Mesenchymal stem cell (in vitro differentiated cells and primary cell): ENCODE results near the gene PIP4P1.

Experiments
- DNase-seq: peaks from one replicate; pipeline ENCODE4 v3.0.0-alpha.2; 2013
- H2AFZ ChIP-seq: one replicate; pipeline ENCODE4 v1.6.1; 2013; ENCODE audit warnings: low read depth, mild to moderate bottlenecking, control low read depth, inconsistent platforms, low read length, moderate library complexity
- H2AK5ac ChIP-seq: 2 replicates; pipeline ENCODE4 v1.6.1; 2013; ENCODE audit warnings: low read length, moderate library complexity, mild to moderate bottlenecking, inconsistent platforms; ENCODE audit not compliant: severe bottlenecking
- H2BK120ac ChIP-seq: one replicate; pipeline ENCODE4 v1.6.1; 2013; ENCODE audit warnings: low read depth, mild to moderate bottlenecking, inconsistent platforms, low read length, moderate library complexity
- H2BK12ac ChIP-seq, 2 experiments: one replicate each; pipeline ENCODE4 v1.6.1; 2013; ENCODE audit warnings: inconsistent platforms in 2 of 2, low read length in 2 of 2, mild to moderate bottlenecking in 2 of 2, moderate library complexity in 2 of 2, control low read depth in 1 of 2
- H2BK15ac ChIP-seq: one replicate; pipeline ENCODE4 v1.6.1; 2013; ENCODE audit warnings: mild to moderate bottlenecking, low read depth, inconsistent platforms; ENCODE audit not compliant: poor library complexity, severe bottlenecking
- H2BK5ac ChIP-seq: 2 replicates; pipeline ENCODE4 v1.6.1; 2013; ENCODE audit warnings: low read depth, mild to moderate bottlenecking, low read length, control low read depth, inconsistent platforms; ENCODE audit not compliant: poor library complexity, severe bottlenecking
- H3K14ac ChIP-seq, 2 experiments: one replicate each; pipeline ENCODE4 v1.6.1; 2013; ENCODE audit warnings: inconsistent platforms in 2 of 2, low read length in 2 of 2, control low read depth in 1 of 2, mild to moderate bottlenecking in 1 of 2, moderate library complexity in 1 of 2
- H3K18ac ChIP-seq, 2 experiments: one replicate each; pipeline ENCODE4 v1.6.1; 2013; ENCODE audit warnings: inconsistent platforms in 2 of 2, low read length in 2 of 2, control low read depth in 1 of 2, low read depth in 1 of 2, mild to moderate bottlenecking in 1 of 2
- H3K23ac ChIP-seq, 2 experiments: one replicate each; pipeline ENCODE4 v1.6.1; 2013; ENCODE audit warnings: inconsistent platforms in 2 of 2, low read length in 2 of 2, mild to moderate bottlenecking in 2 of 2, moderate library complexity in 2 of 2, control low read depth in 1 of 2
- H3K27ac ChIP-seq: 2 replicates; pipeline ENCODE4 v1.5.1; 2013; ENCODE audit warnings: mild to moderate bottlenecking, moderate library complexity, low read length, control low read depth, inconsistent platforms; ENCODE audit not compliant: poor library complexity, severe bottlenecking
- H3K27me3 ChIP-seq, 2 experiments: 2 replicates each; pipeline versions ENCODE4 v1.6.1 to v1.7.0; 2013; ENCODE audit warnings: low read length in 2 of 2, mild to moderate bottlenecking in 2 of 2, moderate library complexity in 2 of 2, control low read depth in 1 of 2, inconsistent platforms in 1 of 2; ENCODE audit not compliant: control insufficient read depth in 1 of 2, insufficient read depth in 1 of 2
- H3K36me3 ChIP-seq, 2 experiments: 2 replicates each; pipeline versions ENCODE4 v1.6.1 to v1.7.0; 2013; ENCODE audit warnings: low read length in 2 of 2, control low read depth in 1 of 2, inconsistent platforms in 1 of 2, low read depth in 1 of 2, mild to moderate bottlenecking in 1 of 2; ENCODE audit not compliant: insufficient read depth in 2 of 2, control insufficient read depth in 1 of 2
- H3K4ac ChIP-seq, 2 experiments: one replicate each; pipeline ENCODE4 v1.6.1; 2013; ENCODE audit warnings: inconsistent platforms in 2 of 2, low read length in 2 of 2, mild to moderate bottlenecking in 2 of 2, moderate library complexity in 2 of 2, control low read depth in 1 of 2, low read depth in 1 of 2
- H3K4me1 ChIP-seq: 2 replicates; pipeline ENCODE4 v1.6.1; 2013; ENCODE audit warnings: low read depth, low read length, control low read depth; ENCODE audit not compliant: control insufficient read depth, insufficient read depth
- H3K4me2 ChIP-seq: 2 replicates; pipeline ENCODE4 v1.6.1; 2013; ENCODE audit warnings: low read length, mild to moderate bottlenecking, inconsistent platforms; ENCODE audit not compliant: poor library complexity, severe bottlenecking
- H3K4me3 ChIP-seq, 2 experiments: 2 replicates each; pipeline versions ENCODE4 v1.5.1 to v1.7.0; 2013; ENCODE audit warnings: low read length in 2 of 2, mild to moderate bottlenecking in 2 of 2, control low read depth in 1 of 2, low read depth in 1 of 2; ENCODE audit not compliant: insufficient read depth in 1 of 2
- H3K79me1 ChIP-seq: replicated peaks from 2 replicates; pipeline ENCODE4 v1.6.1; 2013; ENCODE audit warnings: mild to moderate bottlenecking, control low read depth, low read length, inconsistent platforms; ENCODE audit not compliant: poor library complexity, severe bottlenecking
- H3K9ac ChIP-seq: 2 replicates; pipeline ENCODE4 v1.7.0; 2013; ENCODE audit warnings: mild to moderate bottlenecking, low read length, moderate library complexity
- H3K9me3 ChIP-seq: 2 replicates; pipeline ENCODE4 v1.7.0; 2013; ENCODE audit warnings: mild to moderate bottlenecking, low read length; ENCODE audit not compliant: control insufficient read depth
- H4K8ac ChIP-seq: one replicate; pipeline ENCODE4 v1.6.1; 2013; ENCODE audit warnings: inconsistent platforms, mild to moderate bottlenecking, low read length, moderate library complexity
- H4K91ac ChIP-seq: one replicate; pipeline ENCODE4 v1.6.1; 2013; ENCODE audit warnings: mild to moderate bottlenecking, low read length, inconsistent platforms
- WGBS: methylation state at CpG from one replicate; pipeline ENCODE4 v1.1.7; 2013; ENCODE audit warnings: mixed read lengths; 5-methylcytosine and 5-hydroxymethylcytosine counted together

The PIP4P1 gene

GRCh38 chr14:20486684-20487395 lies 25.6 kb upstream of the PIP4P1 start:
- 85% methylated on average over 8 of the region's 8 CpGs for WGBS
- Histone ChIP-seq H4K8ac (no peak overlapping the region), H3K23ac (no peak overlapping the region)

GRCh38 chr14:20485900-20486299 lies 24.7 kb upstream of the PIP4P1 start:
- H2BK5ac ChIP-seq, result no peak overlapping the region
- no peaks in the 10 kb centered on the region for H3K36me3 ChIP-seq
- DNase-seq, result no peak
- H3K79me1 ChIP-seq, result no peaks in the 10 kb centered on the region
- H3K27me3 ChIP-seq, result peaks cover 0 to 27% of the 10 kb centered on the region in 2 experiments
- H2AK5ac ChIP-seq, result no peak overlapping the region
- no peak overlapping the region for H4K91ac ChIP-seq
- no peak overlapping the region for H3K4me3 ChIP-seq
- H2BK12ac ChIP-seq, result no peak overlapping the region
- no peak overlapping the region for H3K23ac ChIP-seq
- H2AFZ ChIP-seq, result no peak overlapping the region
- H3K9me3 ChIP-seq, result no peaks in the 10 kb centered on the region
- H3K4me1 ChIP-seq, result no peaks in the 10 kb centered on the region
- H3K14ac ChIP-seq, result no peak overlapping the region
- no peak overlapping the region for H4K8ac ChIP-seq
- no peak overlapping the region for H2BK120ac ChIP-seq
- no peak overlapping the region for H3K9ac ChIP-seq
- H3K27ac ChIP-seq, result no peak overlapping the region
- no peak overlapping the region for H3K4ac ChIP-seq
- H3K4me2 ChIP-seq, result no peak overlapping the region
- no peak overlapping the region for H3K18ac ChIP-seq
- H2BK15ac ChIP-seq, result no peak overlapping the region
- WGBS, result 59% methylated on average over 7 of the region's 7 CpGs

More at GRCh38 chr14:20486684-20487395, 25.6 kb upstream of the PIP4P1 start:
- no peaks in the 10 kb centered on the region for H3K79me1 ChIP-seq
- H3K4ac ChIP-seq, result no peak overlapping the region
- no peak overlapping the region for H3K4me3 ChIP-seq
- no peaks in the 10 kb centered on the region for H3K9me3 ChIP-seq
- no peaks in the 10 kb centered on the region for H3K36me3 ChIP-seq
- H3K18ac ChIP-seq, result no peak overlapping the region
- H2AFZ ChIP-seq, result no peak overlapping the region
- H2BK12ac ChIP-seq, result no peak overlapping the region
- no peak overlapping the region for H3K27ac ChIP-seq
- H3K27me3 ChIP-seq, result peaks cover 0 to 31% of the 10 kb centered on the region in 2 experiments
- no peak for DNase-seq
- no peak overlapping the region for H3K14ac ChIP-seq
- no peak overlapping the region for H3K4me2 ChIP-seq
- H4K91ac ChIP-seq, result no peak overlapping the region
- H3K9ac ChIP-seq, result no peak overlapping the region
- no peak overlapping the region for H2BK120ac ChIP-seq
- no peak overlapping the region for H2BK15ac ChIP-seq
- H3K4me1 ChIP-seq, result no peaks in the 10 kb centered on the region
- H2AK5ac ChIP-seq, result no peak overlapping the region
- no peak overlapping the region for H2BK5ac ChIP-seq

GRCh38 chr14:20482382-20482781 lies 21.1 kb upstream of the PIP4P1 start:
- Histone ChIP-seq H4K8ac (no peak overlapping the region), H3K4me3 (no peak overlapping the region), H2BK120ac (no peak overlapping the region), H3K18ac (no peak overlapping the region), H3K27ac (no peak overlapping the region), H3K79me1 (no peaks in the 10 kb centered on the region), H2BK5ac (no peak overlapping the region), H3K4me1 (no peaks in the 10 kb centered on the region), H2AFZ (no peak overlapping the region), H3K27me3 (peaks cover 0 to 11% of the 10 kb centered on the region in 2 experiments), H4K91ac (no peak overlapping the region), H3K4me2 (no peak overlapping the region), H2AK5ac (no peak overlapping the region), H3K4ac (no peak overlapping the region), H3K9ac (no peak overlapping the region), H3K9me3 (no peaks in the 10 kb centered on the region), H3K23ac (no peak overlapping the region), H3K36me3 (peaks cover 6 to 22% of the 10 kb centered on the region in 2 experiments), H2BK15ac (no peak overlapping the region), H3K14ac (no peak overlapping the region), H2BK12ac (no peak overlapping the region)
- 96% methylated on average over 3 of the region's 5 CpGs for WGBS
- no peak for DNase-seq

- Histone ChIP-seq H2BK5ac (no peak overlapping the region), H4K91ac (no peak overlapping the region), H3K4me1 (no peaks in the 10 kb centered on the region), H3K36me3 (peaks cover 30 to 57% of the 10 kb centered on the region in 2 experiments), H2BK15ac (no peak overlapping the region), H3K4me3 (no peak overlapping the region), H4K8ac (no peak overlapping the region), H3K9ac (no peak overlapping the region), H3K14ac (no peak overlapping the region), H2BK120ac (no peak overlapping the region), H3K4ac (no peak overlapping the region), H3K9me3 (no peaks in the 10 kb centered on the region), H3K23ac (no peak overlapping the region), H3K27me3 (no peaks in the 10 kb centered on the region), H2AK5ac (no peak overlapping the region), H3K79me1 (peaks cover 12% of the 10 kb centered on the region), H2AFZ (no peak overlapping the region), H2BK12ac (no peak overlapping the region), H3K4me2 (no peak overlapping the region), H3K27ac (no peak overlapping the region), H3K18ac (no peak overlapping the region)
- 100% methylated on average over 1 of the region's 2 CpGs for WGBS
- no peak for DNase-seq
Measured at GRCh38 chr14:20478894-20479293, 17.7 kb upstream of the PIP4P1 start.
